GM12801 (cell line): ENCODE measurements around the gene GPR158.

Source experiments
- CTCF ChIP-seq: IDR thresholded peaks from one replicate; pipeline ENCODE4 v1.5.1; 2011; ENCODE audit warnings: control low read depth; ENCODE audit not compliant: insufficient read length; ENCODE audit errors: extremely low read depth

GPR158 gene

GRCh38 chr10:25562547-25562946 is 387.7 kb downstream of the GPR158 start:
- no peak for TF ChIP-seq CTCF

- no peak for TF ChIP-seq CTCF
Measured at GRCh38 chr10:25564351-25564750, 389.6 kb downstream of the GPR158 start.

- no peak for TF ChIP-seq CTCF
Measured at GRCh38 chr10:25565570-25565969, 390.8 kb downstream of the GPR158 start.

GRCh38 chr10:25573316-25573715 is 398.5 kb downstream of the GPR158 start:
- no peak for TF ChIP-seq CTCF

- TF ChIP-seq CTCF, result no peak
Measured at GRCh38 chr10:25575343-25575742, 400.5 kb downstream of the GPR158 start.

- no peak for TF ChIP-seq CTCF
Measured at GRCh38 chr10:25578061-25578460, 403.3 kb downstream of the GPR158 start.

- no peak for TF ChIP-seq CTCF
Measured at GRCh38 chr10:25582961-25583360, 408.2 kb downstream of the GPR158 start.

- no peak for TF ChIP-seq CTCF
Measured at GRCh38 chr10:25600651-25601050, 425.9 kb downstream of the GPR158 start.
